GM12878 (cell line): Measurements from ENCODE around the gene ZNF311. TPM values are rescaled to one million over a fixed set of nuclear protein-coding genes. Genes with fewer than 3 reads are reported as not detected.

Experiments used
- ATAC-seq: fragments of 200-7000 bp; cut with Tn5 transposase; 3 replicates; pipeline ENCODE4 v1.9.1; 2020; ENCODE audit warnings: mild to moderate bottlenecking, moderate library complexity
- BruUV-seq: library from RNA; stranded (reverse); fragments of 400-500 nt; replicated peaks from 2 replicates; lab custom pipeline; 2021; lab: Mats Ljungman, UMichigan
- CTCF ChIA-PET: fragments of 300-600 bp; sonication (Branson Sonifier 250); formaldehyde crosslinking; extraction: SDS; loops from one replicate; lab custom pipeline; 2021; ENCODE audit warnings: inconsistent platforms; lab: Yijun Ruan, JAX
- POLR2A ChIA-PET: fragments of 350-600 bp; formaldehyde crosslinking; extraction: SDS; loops from one replicate; lab custom pipeline; 2021; ENCODE audit warnings: inconsistent platforms; lab: Charles Lee
- RAD21 ChIA-PET: fragments of 300-600 bp; sonication (Branson Sonifier 250); formaldehyde crosslinking; loops from one replicate; lab custom pipeline; 2023; ENCODE audit warnings: antibody characterized with exemption; ENCODE audit not compliant: unreplicated experiment; lab: Charles Lee
- SMC1A ChIA-PET: fragments of 300-600 bp; sonication (Branson Sonifier 250); formaldehyde crosslinking; loops from one replicate; lab custom pipeline; 2023; ENCODE audit not compliant: unreplicated experiment, uncharacterized antibody; lab: Charles Lee
- DNase-seq: peaks from one replicate; pipeline ENCODE4 v3.0.0-alpha.2; 2011; ENCODE audit warnings: low read depth, low spot score
- FAIRE-seq: peaks from 3 replicates; lab custom pipeline; 2011; peaks lifted over from hg19 to GRCh38; lab: Jason Lieb, UNC
- H2AFZ ChIP-seq: 2 replicates; pipeline ENCODE4 v1.6.0; 2011; ENCODE audit warnings: low read depth, low read length, control low read depth; ENCODE audit not compliant: control insufficient read depth
- H3K27ac ChIP-seq: 2 replicates; pipeline ENCODE4 v1.5.1; 2011; ENCODE audit warnings: control low read depth; ENCODE audit not compliant: control insufficient read depth, insufficient read depth
- H3K27me3 ChIP-seq, 2 experiments: replicated peaks in 1 of 2; 2 replicates each; pipeline versions ENCODE4 v1.6.0 to v1.6.1; 2011; ENCODE audit warnings: low read length in 1 of 2; ENCODE audit not compliant: control insufficient read depth in 2 of 2, insufficient read depth in 2 of 2
- H3K36me3 ChIP-seq, 2 experiments: 2 replicates each; pipeline ENCODE4 v1.5.1; 2011; ENCODE audit warnings: low read length in 1 of 2; ENCODE audit not compliant: control insufficient read depth in 2 of 2, insufficient read depth in 2 of 2
- H3K4me1 ChIP-seq: 2 replicates; pipeline ENCODE4 v1.6.1; 2011; ENCODE audit warnings: mild to moderate bottlenecking, low read length, moderate library complexity, mixed read lengths; ENCODE audit not compliant: control insufficient read depth, insufficient read depth
- H3K4me2 ChIP-seq: 2 replicates; pipeline ENCODE4 v1.6.0; 2011; ENCODE audit warnings: control low read depth; ENCODE audit not compliant: control insufficient read depth, insufficient read depth
- H3K4me3 ChIP-seq: fragments of 200-600 bp; sonication (generic); 2 replicates; pipeline ENCODE4 v1.5.1; 2016
- H3K79me2 ChIP-seq: 2 replicates; pipeline ENCODE4 v1.6.0; 2011; ENCODE audit warnings: low read length; ENCODE audit not compliant: control insufficient read depth, insufficient read depth
- H3K9ac ChIP-seq: 2 replicates; pipeline ENCODE4 v1.8.0; 2011; ENCODE audit warnings: low read length, control low read depth, mixed read lengths; ENCODE audit not compliant: control insufficient read depth, insufficient read depth
- H3K9me3 ChIP-seq: replicated peaks from 3 replicates; pipeline ENCODE4 v1.5.1; 2011; ENCODE audit warnings: mild to moderate bottlenecking, low read length; ENCODE audit not compliant: control insufficient read depth, insufficient read depth
- H4K20me1 ChIP-seq: 2 replicates; pipeline ENCODE4 v1.6.0; 2011; ENCODE audit not compliant: control insufficient read depth, insufficient read depth
- ATF7 ChIP-seq: fragments of 450-650 bp; IDR thresholded peaks from 2 replicates; pipeline ENCODE4 v1.6.1; 2016; ENCODE audit warnings: low read depth, mild to moderate bottlenecking
- CBX5 ChIP-seq: sonication (generic); IDR thresholded peaks from 2 replicates; pipeline ENCODE4 v1.6.1; 2016; ENCODE audit warnings: low read depth, moderate library complexity, mild to moderate bottlenecking, inconsistent platforms
- CREM ChIP-seq: IDR thresholded peaks from 2 replicates; pipeline ENCODE4 v1.6.1; 2014; ENCODE audit warnings: antibody characterized with exemption, low read depth
- EGR1 ChIP-seq, 2 experiments: IDR thresholded peaks; 1 replicate in 1 of 2; 2 replicates in 1 of 2; pipeline ENCODE4 v1.6.1; 2011 to 2012; ENCODE audit warnings: low read depth in 2 of 2, low read length in 2 of 2, borderline replicate concordance in 1 of 2, mild to moderate bottlenecking in 1 of 2, moderate library complexity in 1 of 2
- ELK1 ChIP-seq: IDR thresholded peaks from 2 replicates; pipeline ENCODE4 v1.6.1; 2012; ENCODE audit warnings: low read depth, low read length, improper control_type of control experiment
- GABPA ChIP-seq: IDR thresholded peaks from 2 replicates; pipeline ENCODE4 v1.6.1; 2014; ENCODE audit warnings: antibody characterized with exemption, low read depth, mild to moderate bottlenecking, inconsistent platforms
- HCFC1 ChIP-seq: fragments of 150-350 bp; IDR thresholded peaks from 2 replicates; pipeline ENCODE4 v1.6.1; 2014; ENCODE audit warnings: low read length
- IKZF2 ChIP-seq, 2 experiments: fragments of 450-650 bp; IDR thresholded peaks; 2 replicates each; pipeline ENCODE4 v1.6.1; 2017; ENCODE audit warnings: mild to moderate bottlenecking in 2 of 2, moderate library complexity in 2 of 2
- POLR2A ChIP-seq: IDR thresholded peaks from 2 replicates; pipeline ENCODE4 v1.6.1; 2011; ENCODE audit warnings: low read depth, mild to moderate bottlenecking, low read length
- PRDM15 ChIP-seq: fragments of 450-650 bp; formaldehyde crosslinking; IDR thresholded peaks from 2 replicates; pipeline ENCODE4 v1.4.0; 2020; ENCODE audit warnings: mild to moderate bottlenecking, moderate library complexity
- RAD21 ChIP-seq: IDR thresholded peaks from 2 replicates; pipeline ENCODE4 v1.6.1; 2011; ENCODE audit warnings: mild to moderate bottlenecking, low read depth, low read length, moderate library complexity; ENCODE audit not compliant: insufficient read depth
- RELA ChIP-seq: fragments of 450-650 bp; IDR thresholded peaks from 2 replicates; pipeline ENCODE4 v1.8.0; 2014; ENCODE audit warnings: borderline replicate concordance; ENCODE audit not compliant: partially characterized antibody
- SIN3A ChIP-seq: IDR thresholded peaks from 2 replicates; pipeline ENCODE4 v1.6.1; 2012; ENCODE audit warnings: low read depth, low read length, improper control_type of control experiment
- SPI1 ChIP-seq: IDR thresholded peaks from 2 replicates; pipeline ENCODE4 v1.6.1; 2011; ENCODE audit warnings: low read depth, mild to moderate bottlenecking, low read length, moderate library complexity, borderline replicate concordance; ENCODE audit not compliant: insufficient read depth
- YY1 ChIP-seq: IDR thresholded peaks from 2 replicates; pipeline ENCODE4 v1.6.1; 2011; ENCODE audit warnings: low read depth, mild to moderate bottlenecking, low read length
- WGBS: methylation state at CpG from one replicate; pipeline ENCODE4 v1.1.6; 2016; ENCODE audit warnings: low lambda C conversion rate; ENCODE audit not compliant: insufficient replicate concordance, insufficient coverage; ENCODE audit errors: missing lambda C conversion rate; 5-methylcytosine and 5-hydroxymethylcytosine counted together
- in situ Hi-C: fragments of 300-500 bp; cut with MboI; formaldehyde crosslinking; loops from 9 replicates; pipeline ENCODE4 v1.14.3; 2018; ENCODE audit warnings: mixed read lengths
- intact Hi-C: fragments of 100-400 bp; cut with micrococcal nuclease; formaldehyde crosslinking; loops from one replicate; pipeline ENCODE4 v1.14.2; 2022; ENCODE audit not compliant: unreplicated experiment
- polyA plus RNA-seq, 11 experiments: library from polyadenylated mRNA; depleted of rRNA in 4 of 11; unstranded in 6 of 11; stranded (reverse) in 5 of 11; fragments of >200 nt; fragmentation: Nextera tagmentation in 4 of 11; fragmentation: Illumina TruSeq in 1 of 11; extraction: Ambion mirVana in 4 of 11; extraction: Trizol in 1 of 11; gene quantifications; 1 replicate in 1 of 11; 2 replicates in 10 of 11; pipeline versions ENCODE4 v1.2.1 to v1.2.3, GENCODE V29; 2011 to 2016; ENCODE audit warnings: inconsistent platforms in 2 of 11, missing spikeins in 2 of 11, low read depth in 1 of 11
- total RNA-seq, 4 experiments: library from RNA; depleted of rRNA in 3 of 4; stranded (reverse); fragments of >200 nt in 3 of 4; fragmentation: Illumina TruSeq in 1 of 4; extraction: Trizol in 1 of 4; gene quantifications; 2 replicates each; pipeline versions ENCODE4 v1.2.1 to v1.2.3, GENCODE V29; 2013 to 2021
- TF ChIP-seq, protein P1 (sequence below), 3 experiments: IDR thresholded peaks in 2 of 3; conservative IDR thresholded peaks in 1 of 3; 2 replicates each; pipeline ENCODE4 v1.5.1; 2011; ENCODE audit warnings: low read depth in 3 of 3, low read length in 3 of 3, mild to moderate bottlenecking in 3 of 3, control low read depth in 2 of 3, moderate library complexity in 2 of 3, inconsistent platforms in 1 of 3, mixed read lengths in 1 of 3; ENCODE audit not compliant: control insufficient read depth in 2 of 3, insufficient read depth in 1 of 3; ENCODE audit errors: extremely low read depth in 1 of 3

ZNF311 gene
- total and polyA plus RNA-seq, 10 of the 15 experiments (the other 5 are each of a cell fraction or from before 2014, with no cell fraction given), result 0.07 TPM; not detected in 9

- Histone ChIP-seq H3K9me3 (no peaks in the 10 kb centered on the region; the same call in 2 of the 3 replicates), H3K27ac (no peak overlapping the region), H3K4me3 (peak overlapping the region; percentile 53), H3K4me1 (no peaks in the 10 kb centered on the region), H3K4me2 (peak overlapping the region; percentile 77), H4K20me1 (no peaks in the 10 kb centered on the region), H2AFZ (peak overlapping the region; percentile 84), H3K79me2 (no peaks in the 10 kb centered on the region), H3K36me3 (no peaks in the 10 kb centered on the region), H3K27me3 (no peaks in the 10 kb centered on the region; a peak in 2 of 4 replicates), H3K9ac (no peak overlapping the region)
- CTCF ChIA-PET, result interaction anchor here (0.7 to 4.2 kb wide), 13 partner anchors 15 to 332 kb away, joined by 3 to 89 read pairs (median 4); no protein-coding TSS in a partner anchor
- FAIRE-seq (peak; percentile 93), DNase-seq (peak; percentile 56), ATAC-seq (peak; percentile 97)
- intact Hi-C loops (loop anchor here (1.0 to 5.0 kb wide), 6 partner anchors 34 to 571 kb away; partner anchors contain the start of gene OR2H2), in situ Hi-C loops (loop anchor here (5.0 kb wide), 2 partner anchors 179 to 329 kb away; no protein-coding TSS in a partner anchor)
- RAD21 ChIA-PET, result interaction anchor here (0.7 to 2.2 kb wide), 6 partner anchors 34 to 222 kb away, joined by 3 to 27 read pairs (median 4); no protein-coding TSS in a partner anchor
- SMC1A ChIA-PET, result interaction anchor here (1.2 to 2.2 kb wide), 5 partner anchors 15 to 330 kb away, joined by 3 to 27 read pairs (median 6); no protein-coding TSS in a partner anchor
- BruUV-seq, result no TSS peak
- WGBS, result under 1% methylated on average over 41 of the region's 41 CpGs
- POLR2A ChIA-PET, result no interaction called here
- no peak for TF ChIP-seq SIN3A
- no peak for TF ChIP-seq CBX5
- TF ChIP-seq ATF7, result 0 out of 2 replicates have a peak, but pooled peaks have one; percentile 12
- no peak for TF ChIP-seq ELK1
- TF ChIP-seq GABPA, result no peak
- TF ChIP-seq, protein P1, sequence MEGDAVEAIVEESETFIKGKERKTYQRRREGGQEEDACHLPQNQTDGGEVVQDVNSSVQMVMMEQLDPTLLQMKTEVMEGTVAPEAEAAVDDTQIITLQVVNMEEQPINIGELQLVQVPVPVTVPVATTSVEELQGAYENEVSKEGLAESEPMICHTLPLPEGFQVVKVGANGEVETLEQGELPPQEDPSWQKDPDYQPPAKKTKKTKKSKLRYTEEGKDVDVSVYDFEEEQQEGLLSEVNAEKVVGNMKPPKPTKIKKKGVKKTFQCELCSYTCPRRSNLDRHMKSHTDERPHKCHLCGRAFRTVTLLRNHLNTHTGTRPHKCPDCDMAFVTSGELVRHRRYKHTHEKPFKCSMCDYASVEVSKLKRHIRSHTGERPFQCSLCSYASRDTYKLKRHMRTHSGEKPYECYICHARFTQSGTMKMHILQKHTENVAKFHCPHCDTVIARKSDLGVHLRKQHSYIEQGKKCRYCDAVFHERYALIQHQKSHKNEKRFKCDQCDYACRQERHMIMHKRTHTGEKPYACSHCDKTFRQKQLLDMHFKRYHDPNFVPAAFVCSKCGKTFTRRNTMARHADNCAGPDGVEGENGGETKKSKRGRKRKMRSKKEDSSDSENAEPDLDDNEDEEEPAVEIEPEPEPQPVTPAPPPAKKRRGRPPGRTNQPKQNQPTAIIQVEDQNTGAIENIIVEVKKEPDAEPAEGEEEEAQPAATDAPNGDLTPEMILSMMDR (IDR thresholded peaks at IDR 0.05 in 2 of 3, conservative IDR thresholded peaks at IDR 0.05 in 1 of 3; ENCODE audit: control insufficient read depth in 2 of 3, extremely low read depth in 1 of 3, insufficient read depth in 1 of 3, low read depth in 3 of 3, low read length in 3 of 3), result peak; percentile 76 to 89 (median 78)
- TF ChIP-seq YY1, result peak; percentile 90
- no peak for TF ChIP-seq CREM
- no peak for TF ChIP-seq PRDM15 (CRISPR knock-in tag)
- no peak for TF ChIP-seq EGR1 (IDR thresholded peaks at IDR 0.05; ENCODE audit: borderline replicate concordance in 1 of 2, low read depth in 2 of 2, low read length in 2 of 2)
- no peak for TF ChIP-seq HCFC1
- TF ChIP-seq RELA, result no peak
- TF ChIP-seq POLR2A, result no peak
- peak; percentile 76 for TF ChIP-seq SPI1
- TF ChIP-seq IKZF2 (IDR thresholded peaks at IDR 0.05), result 0 out of 4 replicates have a peak, but pooled peaks of 1 of the 2 experiments have one; percentile 32
- TF ChIP-seq RAD21, result peak; percentile 75
Observed at GRCh38 chr6:29016559-29017427, 11.7 kb upstream of the ZNF311 start.
